HL-60 (cell line): Measurements from ENCODE around the gene IZUMO4.

Source experiments
- DNase-seq, 2 experiments: peaks; one replicate each; pipeline ENCODE4 v3.0.0-alpha.2; 2010 to 2020; ENCODE audit warnings: low read depth in 1 of 2, low spot score in 1 of 2
- H3K27ac ChIP-seq: fragments of 250-450 bp; sonication (Bioruptor Pico); replicated peaks from 2 replicates; pipeline ENCODE4 v1.5.1; 2020; ENCODE audit warnings: mild to moderate bottlenecking, moderate library complexity
- H3K27me3 ChIP-seq: fragments of 250-450 bp; sonication (Bioruptor Pico); 2 replicates; pipeline ENCODE4 v1.5.1; 2021; ENCODE audit warnings: mild to moderate bottlenecking, moderate library complexity; ENCODE audit not compliant: insufficient read depth, poor library complexity, severe bottlenecking
- H3K4me3 ChIP-seq: replicated peaks from 2 replicates; pipeline ENCODE4 v1.5.1; 2011; ENCODE audit warnings: mild to moderate bottlenecking, control low read depth, low read length; ENCODE audit not compliant: insufficient read depth
- GABPA ChIP-seq: IDR thresholded peaks from 2 replicates; pipeline ENCODE4 v1.6.1; 2012; ENCODE audit warnings: low read depth
- POLR2AphosphoS5 ChIP-seq: IDR thresholded peaks from 2 replicates; pipeline ENCODE4 v1.6.1; 2012; ENCODE audit warnings: low read depth
- SPI1 ChIP-seq: IDR thresholded peaks from 2 replicates; pipeline ENCODE4 v1.6.1; 2012; ENCODE audit warnings: low read depth, mild to moderate bottlenecking, borderline replicate concordance
- TF ChIP-seq, protein P1 (sequence below): IDR thresholded peaks from one replicate; pipeline ENCODE4 v1.5.1; 2011; ENCODE audit warnings: low read length, control low read depth, inconsistent platforms; ENCODE audit not compliant: insufficient read depth
- TF ChIP-seq, protein P2 (sequence below): IDR thresholded peaks from 2 replicates; pipeline ENCODE4 v1.6.1; 2012; ENCODE audit warnings: low read depth; ENCODE audit not compliant: insufficient replicate concordance

The IZUMO4 gene

DNA sequence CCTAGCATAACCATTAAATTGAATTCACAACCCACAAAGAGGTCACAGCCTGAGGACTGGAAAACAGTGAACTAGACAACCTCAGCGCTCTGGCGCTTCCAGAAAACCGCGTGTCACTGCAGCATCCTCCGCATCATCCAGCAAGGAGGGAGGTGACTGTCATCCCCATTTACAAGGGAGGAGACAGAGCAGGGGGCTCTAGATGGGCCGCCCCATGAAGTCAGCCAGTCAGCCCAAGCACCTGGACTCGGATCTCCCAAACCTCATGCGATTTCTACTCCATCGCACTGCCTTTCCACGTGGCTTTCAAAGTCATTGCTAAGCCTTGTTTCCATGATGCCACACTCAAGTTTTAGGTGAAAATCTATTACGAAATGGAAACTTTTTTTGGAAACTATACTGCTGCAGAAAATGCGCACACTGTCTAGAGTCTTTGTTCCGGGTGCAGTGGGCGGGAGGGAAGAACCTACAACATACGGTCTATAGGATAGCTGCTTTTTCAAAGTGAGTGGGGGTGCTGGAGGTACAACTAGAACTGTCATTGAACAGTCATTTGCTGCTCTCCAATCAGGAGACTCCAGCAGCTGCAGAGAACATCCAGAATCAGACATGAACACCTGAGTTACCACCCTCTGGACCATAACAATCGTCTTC, 51.9 kb downstream of the IZUMO4 start:
- Histone ChIP-seq H3K27ac (no peak overlapping the region), H3K27me3 (no peaks in the 10 kb centered on the region), H3K4me3 (no peak overlapping the region)
- DNase-seq = no peak
- TF ChIP-seq, protein P1, sequence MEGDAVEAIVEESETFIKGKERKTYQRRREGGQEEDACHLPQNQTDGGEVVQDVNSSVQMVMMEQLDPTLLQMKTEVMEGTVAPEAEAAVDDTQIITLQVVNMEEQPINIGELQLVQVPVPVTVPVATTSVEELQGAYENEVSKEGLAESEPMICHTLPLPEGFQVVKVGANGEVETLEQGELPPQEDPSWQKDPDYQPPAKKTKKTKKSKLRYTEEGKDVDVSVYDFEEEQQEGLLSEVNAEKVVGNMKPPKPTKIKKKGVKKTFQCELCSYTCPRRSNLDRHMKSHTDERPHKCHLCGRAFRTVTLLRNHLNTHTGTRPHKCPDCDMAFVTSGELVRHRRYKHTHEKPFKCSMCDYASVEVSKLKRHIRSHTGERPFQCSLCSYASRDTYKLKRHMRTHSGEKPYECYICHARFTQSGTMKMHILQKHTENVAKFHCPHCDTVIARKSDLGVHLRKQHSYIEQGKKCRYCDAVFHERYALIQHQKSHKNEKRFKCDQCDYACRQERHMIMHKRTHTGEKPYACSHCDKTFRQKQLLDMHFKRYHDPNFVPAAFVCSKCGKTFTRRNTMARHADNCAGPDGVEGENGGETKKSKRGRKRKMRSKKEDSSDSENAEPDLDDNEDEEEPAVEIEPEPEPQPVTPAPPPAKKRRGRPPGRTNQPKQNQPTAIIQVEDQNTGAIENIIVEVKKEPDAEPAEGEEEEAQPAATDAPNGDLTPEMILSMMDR = no peak
- TF ChIP-seq POLR2AphosphoS5 (no peak), GABPA (no peak), SPI1 (no peak)
- TF ChIP-seq, protein P2, sequence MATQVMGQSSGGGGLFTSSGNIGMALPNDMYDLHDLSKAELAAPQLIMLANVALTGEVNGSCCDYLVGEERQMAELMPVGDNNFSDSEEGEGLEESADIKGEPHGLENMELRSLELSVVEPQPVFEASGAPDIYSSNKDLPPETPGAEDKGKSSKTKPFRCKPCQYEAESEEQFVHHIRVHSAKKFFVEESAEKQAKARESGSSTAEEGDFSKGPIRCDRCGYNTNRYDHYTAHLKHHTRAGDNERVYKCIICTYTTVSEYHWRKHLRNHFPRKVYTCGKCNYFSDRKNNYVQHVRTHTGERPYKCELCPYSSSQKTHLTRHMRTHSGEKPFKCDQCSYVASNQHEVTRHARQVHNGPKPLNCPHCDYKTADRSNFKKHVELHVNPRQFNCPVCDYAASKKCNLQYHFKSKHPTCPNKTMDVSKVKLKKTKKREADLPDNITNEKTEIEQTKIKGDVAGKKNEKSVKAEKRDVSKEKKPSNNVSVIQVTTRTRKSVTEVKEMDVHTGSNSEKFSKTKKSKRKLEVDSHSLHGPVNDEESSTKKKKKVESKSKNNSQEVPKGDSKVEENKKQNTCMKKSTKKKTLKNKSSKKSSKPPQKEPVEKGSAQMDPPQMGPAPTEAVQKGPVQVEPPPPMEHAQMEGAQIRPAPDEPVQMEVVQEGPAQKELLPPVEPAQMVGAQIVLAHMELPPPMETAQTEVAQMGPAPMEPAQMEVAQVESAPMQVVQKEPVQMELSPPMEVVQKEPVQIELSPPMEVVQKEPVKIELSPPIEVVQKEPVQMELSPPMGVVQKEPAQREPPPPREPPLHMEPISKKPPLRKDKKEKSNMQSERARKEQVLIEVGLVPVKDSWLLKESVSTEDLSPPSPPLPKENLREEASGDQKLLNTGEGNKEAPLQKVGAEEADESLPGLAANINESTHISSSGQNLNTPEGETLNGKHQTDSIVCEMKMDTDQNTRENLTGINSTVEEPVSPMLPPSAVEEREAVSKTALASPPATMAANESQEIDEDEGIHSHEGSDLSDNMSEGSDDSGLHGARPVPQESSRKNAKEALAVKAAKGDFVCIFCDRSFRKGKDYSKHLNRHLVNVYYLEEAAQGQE = no peak
